Stomach (tissue), 4 donors: ENCODE measurements around the gene TMEM43.

Experiments used
- CTCF ChIP-seq, 7 experiments: fragments of 450-650 bp in 4 of 7; fragments of 200-600 bp in 3 of 7; sonication (generic) in 3 of 7; IDR thresholded peaks; one replicate each; pipeline ENCODE4 v1.5.1; 2016 to 2019; ENCODE audit warnings: antibody characterized with exemption in 7 of 7, control low read depth in 2 of 7, mild to moderate bottlenecking in 1 of 7
- POLR2A ChIP-seq, 4 donors: fragments of 450-650 bp; IDR thresholded peaks; one replicate each; pipeline ENCODE4 v1.6.1; 2016; ENCODE audit warnings: antibody characterized with exemption in 4 of 4, control low read depth in 2 of 4, mild to moderate bottlenecking in 1 of 4, moderate library complexity in 1 of 4
- POLR2AphosphoS5 ChIP-seq, 3 donors: sonication (generic); formaldehyde crosslinking; IDR thresholded peaks; one replicate each; pipeline ENCODE4 v1.6.1; 2016; ENCODE audit warnings: antibody characterized with exemption in 3 of 3

GRCh38 chr3:14181253-14181652 is 56.4 kb downstream of the TMEM43 start:
- TF ChIP-seq CTCF (IDR thresholded peaks at IDR 0.05): no peak
- TF ChIP-seq POLR2A (IDR thresholded peaks at IDR 0.05): no peak
- TF ChIP-seq POLR2AphosphoS5 (IDR thresholded peaks at IDR 0.05): no peak
